ENCODE data around the gene ARHGEF10L.

ARHGEF10L gene

DNA sequence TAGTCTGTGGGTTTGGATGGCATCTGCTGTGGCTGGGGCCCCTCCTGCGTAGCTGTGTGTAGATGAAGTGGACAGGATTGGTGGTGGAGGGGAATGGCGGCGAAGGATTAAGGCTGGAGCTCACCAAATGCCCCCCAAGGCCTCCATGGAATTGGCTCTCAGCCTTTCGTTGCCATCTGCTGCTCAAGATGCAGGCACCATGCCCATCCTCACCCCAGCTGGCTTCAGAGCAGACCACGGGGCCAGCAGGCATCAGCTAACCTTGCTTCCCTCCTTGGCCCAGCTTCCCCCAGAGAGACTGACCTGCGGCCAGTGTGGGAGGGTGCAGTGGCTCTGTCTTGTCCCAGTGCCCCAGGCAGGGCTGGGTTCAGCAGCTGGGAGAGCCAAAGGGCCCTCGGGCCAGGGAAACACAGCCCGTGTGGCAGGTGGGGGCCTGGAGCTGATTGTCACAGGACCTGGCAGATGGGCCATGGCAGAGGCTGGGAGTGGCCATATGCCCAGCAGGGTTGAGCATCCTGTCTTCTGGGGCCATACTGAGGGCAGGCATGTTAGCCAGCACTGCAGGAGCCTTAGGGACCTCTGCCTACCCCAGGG is 148.8 kb downstream of the ARHGEF10L start:
- no peak for DNase-seq

- DNase-seq, result no peak
These were observed 149.5 kb downstream of the ARHGEF10L start for GRCh38 chr1:17689011-17689410.

DNA sequence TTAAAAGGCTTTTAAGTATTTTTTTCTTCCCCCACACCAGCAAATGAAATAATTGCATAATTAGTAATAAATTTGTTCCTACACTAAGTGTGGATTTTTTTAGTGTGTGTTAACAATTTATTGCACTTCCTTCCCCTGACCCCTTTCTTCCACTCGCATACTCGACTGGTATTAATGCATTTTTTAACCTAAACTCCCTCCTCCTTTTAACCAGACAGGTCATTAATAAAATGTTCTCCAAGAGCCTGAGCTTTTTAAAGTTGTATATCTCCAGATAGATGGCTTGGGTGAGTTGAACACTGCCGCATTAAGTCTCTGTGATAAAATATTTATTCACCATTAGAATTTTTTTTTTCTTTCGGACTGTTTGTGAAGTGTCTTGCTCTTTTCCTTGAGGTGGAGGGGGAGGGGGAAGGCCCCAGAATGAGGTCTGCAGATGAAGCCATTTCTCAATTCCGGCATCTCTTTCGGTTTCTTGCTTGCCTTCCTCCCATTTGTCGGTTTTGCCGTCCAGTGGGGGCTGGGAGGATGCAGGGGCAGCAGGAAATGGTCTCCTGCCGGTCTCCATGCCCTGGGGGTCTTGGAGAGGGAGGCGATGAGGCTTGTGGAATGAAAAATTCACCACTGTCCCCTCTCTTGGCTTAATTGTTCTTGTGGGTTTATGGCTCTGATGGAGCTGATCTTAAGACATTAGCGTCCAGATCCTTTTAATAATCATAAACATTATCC is 151.6 kb downstream of the ARHGEF10L start:
- no peak for DNase-seq

DNA sequence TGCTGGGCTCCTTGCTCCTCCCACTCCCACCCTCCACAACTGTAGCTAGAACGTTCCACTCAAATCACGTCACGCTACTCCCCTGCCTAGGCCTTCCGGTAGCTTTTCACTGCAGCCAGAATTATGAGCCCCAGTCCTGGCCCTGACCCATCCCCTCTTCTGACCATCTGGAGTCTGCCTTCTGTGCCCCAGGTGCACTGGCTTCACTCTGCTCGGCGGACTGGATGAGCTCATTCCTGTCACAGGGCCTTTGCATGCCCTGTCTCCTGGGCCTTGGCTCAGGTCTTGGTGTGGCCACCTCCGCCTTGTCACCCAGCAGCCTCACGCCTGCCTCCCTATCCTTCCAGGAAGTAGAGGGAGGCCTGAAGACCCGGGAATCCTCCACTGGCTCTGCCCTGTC is 153.1 kb downstream of the ARHGEF10L start:
- DNase-seq, result no peak

DNA sequence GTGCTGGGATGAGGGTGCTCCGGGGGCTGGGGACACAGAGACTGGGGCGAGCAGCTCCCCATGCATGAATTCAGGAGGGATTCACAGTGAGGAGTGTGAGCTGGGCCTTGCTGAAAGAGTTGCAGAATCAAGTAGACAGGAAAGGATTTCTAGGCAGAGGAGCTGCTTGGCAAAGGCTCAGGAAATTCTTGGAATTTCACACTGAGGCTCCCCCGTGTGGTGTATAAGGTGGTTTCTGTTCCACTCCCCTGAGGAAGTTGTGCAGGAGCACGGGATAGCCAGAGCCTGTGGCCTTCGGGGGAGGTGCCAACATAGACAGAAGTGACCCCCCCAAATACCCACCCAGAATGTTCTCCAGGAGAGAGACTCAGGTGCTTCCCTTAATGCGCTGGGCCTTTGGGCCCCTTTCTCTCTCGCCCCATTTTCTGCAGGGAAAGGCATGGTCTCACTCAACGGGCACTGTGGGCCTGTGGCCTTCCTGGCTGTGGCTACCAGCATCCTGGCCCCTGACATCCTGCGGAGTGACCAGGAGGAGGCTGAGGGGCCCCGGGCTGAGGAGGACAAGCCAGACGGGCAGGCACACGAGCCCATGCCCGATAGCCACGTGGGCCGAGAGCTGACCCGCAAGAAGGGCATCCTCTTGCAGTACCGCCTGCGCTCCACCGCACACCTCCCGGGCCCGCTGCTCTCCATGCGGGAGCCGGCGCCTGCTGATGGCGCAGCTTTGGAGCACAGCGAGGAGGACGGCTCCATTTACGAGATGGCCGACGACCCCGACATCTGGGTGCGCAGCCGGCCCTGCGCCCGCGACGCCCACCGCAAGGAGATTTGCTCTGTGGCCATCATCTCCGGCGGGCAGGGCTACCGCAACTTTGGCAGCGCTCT is 157.2 kb downstream of the ARHGEF10L start:
- no peak for DNase-seq

GRCh38 chr1:17697458-17697857 is 158.0 kb downstream of the ARHGEF10L start:
- DNase-seq, result no peak

DNA sequence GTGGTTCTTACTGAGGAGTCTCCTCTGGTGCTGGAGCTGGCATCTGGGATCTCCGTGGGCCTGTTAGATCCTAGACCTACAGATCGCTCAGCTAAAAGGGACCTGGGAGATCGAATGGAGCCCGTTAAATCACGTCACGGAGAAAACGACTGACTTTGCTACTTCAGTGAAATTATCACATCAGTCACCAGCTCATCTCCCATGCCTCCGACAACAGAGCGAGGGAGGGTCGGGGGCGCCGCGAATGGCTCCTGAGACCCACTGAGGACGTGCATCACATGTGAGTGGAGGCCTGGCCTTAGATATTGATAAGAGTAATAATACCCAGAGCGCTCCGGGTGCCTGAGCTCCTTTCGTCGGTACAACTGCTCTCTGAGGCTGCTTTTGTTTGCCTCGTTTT is 160.1 kb downstream of the ARHGEF10L start:
- DNase-seq, result no peak

DNA sequence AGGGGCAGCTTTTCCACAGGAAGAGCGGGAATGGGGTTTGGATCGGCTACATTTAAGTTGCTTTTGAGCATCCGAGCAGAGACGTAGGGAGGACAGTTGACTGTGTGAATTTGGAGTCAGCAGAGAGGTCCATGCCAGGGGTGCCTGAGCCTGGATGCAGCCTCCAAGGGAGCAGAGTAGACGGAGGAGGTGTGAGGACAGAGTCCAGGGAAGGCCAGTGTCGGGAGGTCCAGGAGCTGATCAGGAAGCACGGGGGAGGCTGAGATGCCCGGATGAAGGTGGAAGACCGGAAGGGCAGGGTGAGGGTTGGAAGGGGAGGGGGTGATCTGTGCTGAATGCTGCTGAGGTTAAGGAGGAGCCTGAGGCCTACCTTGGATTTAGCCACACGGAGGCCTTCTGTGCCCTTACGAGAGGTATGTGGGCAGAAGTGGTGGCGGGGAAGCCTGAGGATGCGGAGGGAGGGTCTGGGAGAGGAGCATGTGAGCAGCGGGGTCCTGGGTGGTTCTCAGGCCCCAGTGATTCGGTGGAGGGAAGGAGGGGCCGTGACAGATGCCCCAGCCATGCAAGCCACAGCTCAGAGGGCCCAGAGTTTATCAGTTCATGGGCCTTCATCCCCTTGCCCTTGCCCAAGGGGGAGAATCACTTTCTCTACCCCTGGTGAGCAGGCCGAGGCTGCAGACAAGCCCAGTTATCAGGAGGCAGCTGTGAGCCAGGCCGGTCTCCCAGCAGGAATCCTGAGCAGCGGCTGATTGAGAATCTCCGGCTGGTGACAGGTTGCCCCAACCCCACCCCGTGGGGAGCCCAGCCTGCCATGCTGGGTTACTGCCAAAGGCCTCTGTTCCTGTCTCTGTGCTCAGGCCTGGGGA is 161.7 kb downstream of the ARHGEF10L start:
- DNase-seq, result no peak

DNA sequence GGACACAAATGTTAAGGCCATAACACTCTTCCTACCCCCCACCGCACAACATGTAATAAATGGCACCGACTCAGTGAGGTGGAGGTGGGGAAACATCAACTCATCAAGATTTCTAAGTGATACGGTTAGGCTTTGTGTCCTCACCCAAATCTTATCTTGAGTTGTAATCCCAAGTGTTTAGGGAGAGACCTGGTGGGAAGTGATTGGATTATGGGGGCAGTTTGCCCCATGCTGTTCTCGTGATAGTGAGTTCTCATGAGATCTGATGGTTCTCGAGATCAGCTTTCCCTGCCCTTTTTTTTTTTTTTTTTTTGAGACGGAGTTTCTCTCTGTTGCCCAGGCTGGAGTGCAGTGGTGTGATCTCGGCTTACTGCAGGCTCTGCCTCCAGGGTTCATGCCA is 164.7 kb downstream of the ARHGEF10L start:
- no peak for DNase-seq

DNA sequence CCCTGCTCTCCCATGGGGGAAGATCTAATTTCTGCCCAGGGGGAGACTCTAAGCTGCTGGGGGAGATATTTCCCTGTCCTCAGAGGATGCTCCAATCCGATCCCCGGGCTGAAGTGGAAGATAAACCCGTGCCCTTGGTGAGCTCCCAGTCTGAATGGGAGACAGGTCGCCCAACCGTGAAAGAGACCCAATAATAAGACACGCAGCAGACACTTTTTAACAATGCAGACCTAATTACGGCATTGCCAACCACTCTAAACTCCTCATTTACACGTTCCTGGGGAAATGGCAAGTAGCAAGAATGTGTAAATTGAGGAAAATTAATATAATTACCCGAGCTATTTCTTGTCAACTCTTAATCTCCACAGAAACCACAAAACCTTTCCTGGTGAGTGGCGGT is 166.9 kb downstream of the ARHGEF10L start:
- no peak for DNase-seq

DNA sequence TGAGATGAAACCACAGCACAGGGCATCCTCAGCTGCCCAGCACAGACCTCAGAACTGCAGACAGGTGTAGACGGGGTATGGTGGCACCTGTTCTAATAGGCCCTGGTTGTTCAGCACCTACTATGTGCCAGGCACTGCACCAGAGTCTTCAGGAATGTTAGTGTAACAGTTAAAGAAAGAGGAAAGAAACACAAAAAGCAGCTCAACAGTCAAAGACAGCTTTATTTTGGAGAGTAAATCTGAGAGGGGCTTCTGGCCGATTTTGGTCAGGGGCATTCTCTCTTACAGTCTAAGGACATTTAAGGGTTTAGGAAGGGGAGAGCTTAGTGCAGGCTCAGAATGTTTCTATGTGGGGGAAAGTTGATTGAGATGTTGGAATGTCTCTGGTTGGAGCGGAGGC is 170.5 kb downstream of the ARHGEF10L start:
- no peak for DNase-seq

DNA sequence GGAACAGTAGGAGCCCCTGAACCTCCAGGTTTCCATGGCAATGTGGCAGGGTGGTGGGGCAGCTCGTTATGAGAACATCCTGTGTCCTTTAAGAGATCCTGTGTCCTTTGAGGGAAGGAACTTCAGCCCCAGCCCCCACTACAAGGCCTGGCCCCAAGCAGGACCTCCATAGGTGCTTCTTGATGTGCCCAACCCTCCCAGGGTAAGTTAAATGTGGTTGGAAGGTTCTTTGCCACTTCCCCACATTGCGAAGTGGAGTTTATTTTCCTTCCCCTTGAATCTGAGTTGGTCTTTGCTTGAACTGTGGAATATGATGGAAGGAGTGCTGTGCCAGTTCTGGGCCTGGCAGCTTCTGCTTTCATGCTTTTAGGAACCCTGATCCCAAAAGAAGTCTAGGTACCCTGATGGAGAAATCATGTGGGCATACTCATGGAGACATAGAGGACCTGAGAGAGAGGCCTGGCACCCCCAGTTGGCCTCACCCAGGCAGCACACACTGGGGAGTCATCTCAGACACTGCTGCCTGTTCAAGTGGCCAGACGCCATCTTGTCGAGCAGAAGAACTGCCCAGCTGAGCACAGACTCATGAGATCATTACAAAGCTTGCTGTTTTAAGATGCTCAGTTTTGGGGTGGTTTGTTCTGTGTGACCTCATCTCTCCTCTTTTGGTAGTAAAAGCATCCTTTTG is 171.5 kb downstream of the ARHGEF10L start:
- DNase-seq, result no peak

DNA sequence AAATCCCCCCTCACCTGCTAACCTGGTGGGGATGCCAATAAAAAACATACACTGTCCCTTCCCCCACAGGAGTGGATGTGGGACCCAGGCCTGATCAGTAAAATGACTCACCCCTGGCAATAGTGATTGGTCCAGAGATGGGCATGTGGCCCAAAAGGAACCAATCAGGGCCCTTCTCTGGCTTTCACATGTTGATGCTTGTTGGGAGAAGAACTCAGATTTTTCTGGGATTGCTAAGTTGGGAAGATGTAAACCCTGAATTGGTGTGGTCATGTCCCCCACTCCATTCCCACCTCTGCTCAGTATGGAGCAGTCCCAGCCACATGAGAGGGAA is 172.0 kb downstream of the ARHGEF10L start:
- no peak for DNase-seq

DNA sequence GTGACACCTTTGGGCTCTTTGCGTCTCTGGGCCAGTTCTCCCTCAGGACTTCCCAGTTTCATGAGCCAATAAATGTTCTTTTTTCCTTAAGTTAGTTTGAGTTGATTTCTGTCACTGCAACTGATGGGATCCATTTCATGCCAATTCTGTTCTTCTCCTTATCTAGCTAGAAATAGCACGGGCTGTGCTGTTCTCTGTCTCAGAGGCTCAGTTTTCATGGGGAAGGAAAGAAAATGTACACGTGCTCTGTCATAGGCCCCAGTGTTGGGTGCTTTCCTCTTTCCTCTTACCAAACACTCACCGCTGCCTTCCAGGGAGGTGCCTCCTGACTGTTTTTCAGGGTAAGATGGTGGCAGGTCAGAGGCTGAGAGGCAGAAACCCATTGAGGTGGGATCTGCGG is 172.4 kb downstream of the ARHGEF10L start:
- no peak for DNase-seq

GRCh38 chr1:17713993-17714392 is 174.5 kb downstream of the ARHGEF10L start:
- DNase-seq, result no peak

GRCh38 chr1:17717594-17718535 is 178.4 kb downstream of the ARHGEF10L start:
- DNase-seq, result no peak

- DNase-seq, result no peak
These were observed 180.4 kb downstream of the ARHGEF10L start for GRCh38 chr1:17719874-17720273.

GRCh38 chr1:17721444-17721843 is 181.9 kb downstream of the ARHGEF10L start:
- no peak for DNase-seq

- no peak for DNase-seq
These were observed 184.2 kb downstream of the ARHGEF10L start for GRCh38 chr1:17723684-17724083.

DNA sequence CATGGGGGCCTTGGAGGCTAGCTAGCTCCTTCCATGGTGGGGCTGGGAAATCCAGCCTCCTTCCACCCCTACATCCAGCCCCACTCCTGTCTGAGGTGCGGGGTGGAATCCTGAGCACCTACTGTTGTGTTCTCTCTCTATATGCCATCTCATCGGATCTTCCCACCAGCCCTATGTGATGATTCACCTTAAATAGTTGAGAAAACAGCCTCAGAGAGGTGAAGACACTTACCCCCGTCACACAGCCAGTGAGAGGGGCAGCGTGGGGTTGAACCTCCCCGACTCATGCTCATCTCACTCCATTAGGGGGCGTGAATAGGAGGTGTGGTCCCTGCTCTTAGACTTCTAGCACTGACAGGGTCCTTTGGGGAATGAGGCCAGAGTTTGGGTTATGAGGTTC is 184.7 kb downstream of the ARHGEF10L start:
- no peak for DNase-seq

DNA sequence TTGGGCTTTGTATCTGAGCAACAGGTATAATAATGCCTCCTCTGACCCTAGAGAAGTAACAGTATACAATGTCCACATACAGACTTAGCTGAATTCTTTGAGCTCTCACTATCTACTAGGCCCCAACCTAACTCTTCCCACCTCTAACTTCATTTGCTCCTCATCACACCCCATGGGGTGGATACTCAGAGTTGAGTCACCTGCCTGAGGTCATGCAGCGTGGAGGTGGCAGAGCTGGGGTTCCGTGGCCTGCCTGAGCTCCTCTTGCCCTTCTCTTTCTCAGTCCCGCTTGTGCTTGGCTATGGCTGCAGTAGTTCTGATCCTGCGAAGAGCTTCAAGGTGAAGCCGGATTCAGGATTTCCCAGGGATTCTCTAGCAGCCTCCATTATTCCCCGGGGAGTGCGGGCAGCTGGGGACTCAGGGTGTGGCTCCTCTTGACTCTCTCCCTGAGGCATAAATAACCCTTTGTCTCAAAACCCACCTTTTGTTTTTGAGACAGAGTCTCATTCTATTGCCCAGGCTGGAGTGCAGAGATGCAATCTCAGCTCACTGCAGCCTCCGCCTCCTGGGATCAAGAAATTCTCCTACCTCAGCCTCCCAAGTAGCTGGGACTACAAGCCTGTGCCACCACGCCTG is 185.7 kb downstream of the ARHGEF10L start:
- no peak for DNase-seq

All from stimulated activated CD4-positive, alpha-beta T cell treated with anti-CD3 and anti-CD28 coated beads, Interleukin-12 subunit alpha, Interleukin-12 subunit beta, amount 100 ng/mL, for 4 hours (primary cell).